Stimulated activated CD4-positive, alpha-beta T cell treated with anti-CD3 and anti-CD28 coated beads, Interleukin-12 subunit alpha, Interleukin-12 subunit beta, amount 100 ng/mL, for 4 hours (primary cell): ENCODE measurements around the gene TMEM170A.
"Not testable (repeated sequence)": the region's sequence is repeated elsewhere in the genome, so short reads cannot be mapped to it uniquely, and the experiment has no call there.

Experiments
- DNase-seq: peaks from one replicate; pipeline ENCODE4 v3.0.0-alpha.2; 2020

TMEM170A gene

GRCh38 chr16:75446416-75446815 is 18.1 kb downstream of the TMEM170A start:
- DNase-seq: no peak

GRCh38 chr16:75445298-75445697 is 19.2 kb downstream of the TMEM170A start:
- no peak for DNase-seq

GRCh38 chr16:75443298-75443697 is 21.2 kb downstream of the TMEM170A start:
- no peak for DNase-seq

GRCh38 chr16:75433732-75434413 is 30.6 kb downstream of the TMEM170A start:
- DNase-seq: no peak

- peak; percentile 93 for DNase-seq
Observed at GRCh38 chr16:75432828-75433731, 31.4 kb downstream of the TMEM170A start, which contains the start of gene CFDP1. TSS of gene CFDP1 (minus strand) at chr16:75433503. CDS start at chr16:75433352, 151 bp downstream.

- DNase-seq: no peak
Observed at GRCh38 chr16:75429621-75430403, 34.7 kb downstream of the TMEM170A start.

- DNase-seq: not testable (repeated sequence)
Observed at GRCh38 chr16:75426524-75426923, 38.0 kb downstream of the TMEM170A start.

- not testable (repeated sequence) for DNase-seq
Observed at GRCh38 chr16:75424105-75424762, 40.3 kb downstream of the TMEM170A start.

- no peak for DNase-seq
Observed at GRCh38 chr16:75423723-75424104, 40.8 kb downstream of the TMEM170A start.

GRCh38 chr16:75421820-75422126 is 42.7 kb downstream of the TMEM170A start:
- no peak for DNase-seq

GRCh38 chr16:75420987-75421819 is 43.3 kb downstream of the TMEM170A start:
- DNase-seq: peak; percentile 13

GRCh38 chr16:75416904-75417565 is 47.5 kb downstream of the TMEM170A start:
- no peak for DNase-seq

GRCh38 chr16:75415169-75415905 is 49.2 kb downstream of the TMEM170A start:
- no peak for DNase-seq

- DNase-seq: no peak
Observed at GRCh38 chr16:75413951-75414350, 50.5 kb downstream of the TMEM170A start.

GRCh38 chr16:75406943-75407342 is 57.5 kb downstream of the TMEM170A start:
- no peak for DNase-seq

- no peak for DNase-seq
Observed at GRCh38 chr16:75402821-75403475, 61.5 kb downstream of the TMEM170A start.

- no peak for DNase-seq
Observed at GRCh38 chr16:75402159-75402820, 62.2 kb downstream of the TMEM170A start.

GRCh38 chr16:75401691-75402090 is 62.8 kb downstream of the TMEM170A start:
- no peak for DNase-seq

- DNase-seq: no peak
Observed at GRCh38 chr16:75398333-75398732, 66.2 kb downstream of the TMEM170A start.
